HG02981 (cell line): Measurements from ENCODE around the gene C3orf70.

ENCODE experiments used
- ATAC-seq: cut with Tn5 transposase; IDR thresholded peaks from one replicate; pipeline ENCODE4 v1.9.1; 2021; ENCODE audit warnings: mild to moderate bottlenecking, moderate library complexity; ENCODE audit not compliant: unreplicated experiment

Gene C3orf70

DNA sequence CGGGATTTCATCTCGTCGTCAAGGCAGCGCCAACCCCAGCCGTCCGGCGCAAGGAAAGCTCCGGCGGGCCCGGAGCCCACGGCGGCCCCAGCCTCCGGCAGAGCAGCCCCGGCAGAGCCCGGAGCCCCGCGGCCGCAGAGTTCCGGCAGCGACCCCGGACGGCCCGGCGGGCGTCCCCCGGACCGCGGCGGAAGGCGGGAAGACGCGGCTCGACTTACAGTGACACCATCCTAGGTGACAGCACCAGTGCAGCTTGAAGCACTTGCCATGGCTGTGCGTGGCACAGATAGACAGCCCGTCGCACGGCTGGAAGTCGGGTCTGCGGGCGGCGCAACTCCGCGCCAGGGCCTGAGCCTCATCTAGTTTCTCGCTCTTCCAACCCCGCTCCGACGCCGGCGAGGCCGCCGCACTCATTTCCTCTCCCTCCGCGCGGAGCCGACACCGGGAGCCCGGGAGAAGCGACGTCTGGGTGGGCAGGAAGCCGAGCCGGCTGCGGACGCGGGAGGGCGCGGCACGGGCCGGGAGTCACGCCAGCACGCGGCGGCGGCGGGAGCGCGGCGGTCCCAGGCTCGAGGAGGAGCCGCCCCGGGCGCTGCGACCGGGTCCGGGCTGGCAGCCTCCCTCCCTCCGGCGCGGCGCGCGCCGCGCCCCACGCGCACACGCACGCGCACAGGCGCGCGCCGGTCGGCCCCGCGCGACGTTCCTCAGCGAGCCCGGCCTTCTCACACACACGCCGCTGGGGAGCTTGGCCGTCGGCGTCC, at the start of gene C3orf70:
Gene C3orf70 (minus strand): TSS at position 651 of the 761 bp plus-strand sequence. CDS start 237 bp downstream, at position 414.
- ATAC-seq = peak; percentile 51

DNA sequence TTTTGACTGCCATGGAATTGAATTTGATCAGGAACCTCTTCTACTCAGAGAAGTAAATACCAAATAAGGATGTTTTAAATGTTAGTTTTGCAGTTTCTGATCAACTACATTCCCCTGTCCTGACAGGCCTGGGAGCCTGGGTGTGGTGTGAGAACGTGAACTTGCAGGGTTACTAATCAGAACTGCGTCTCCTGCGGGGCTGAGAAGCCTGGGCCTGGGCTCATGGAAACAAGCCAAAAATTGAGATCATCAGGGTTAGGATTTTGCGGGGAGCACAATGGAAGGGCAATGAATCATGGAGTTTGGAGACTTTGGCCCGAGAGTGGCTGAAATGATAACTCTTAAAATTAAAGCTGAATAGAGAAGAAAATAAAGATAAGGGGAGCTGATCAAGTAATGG, 47.8 kb upstream of the C3orf70 start:
- ATAC-seq = no peak

DNA sequence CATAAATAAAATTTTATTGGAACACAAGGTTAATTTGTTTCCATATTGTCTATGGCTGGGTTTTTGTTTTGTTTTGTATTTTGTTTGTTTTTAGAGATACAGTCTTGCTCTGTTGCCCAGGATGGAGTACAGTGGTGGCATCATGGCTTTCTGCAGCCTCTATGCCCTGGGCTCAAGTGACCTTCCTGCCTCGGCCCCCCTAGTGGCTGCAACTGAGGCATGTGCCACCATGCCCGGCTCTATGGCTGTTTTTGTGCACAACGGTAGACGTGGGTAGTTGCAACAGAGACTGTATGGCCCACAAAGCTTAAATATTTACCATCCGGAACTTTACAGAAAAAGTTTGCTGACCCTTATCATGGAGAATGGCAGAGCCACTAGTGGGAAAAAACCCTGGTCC, 46.8 kb upstream of the C3orf70 start:
- ATAC-seq = no peak

GRCh38 chr3:185199206-185199605, 46.3 kb upstream of the C3orf70 start:
- ATAC-seq = no peak

- ATAC-seq = no peak
These were observed 44.2 kb upstream of the C3orf70 start for GRCh38 chr3:185197068-185197467.

GRCh38 chr3:185195652-185196051, 42.8 kb upstream of the C3orf70 start:
- no peak for ATAC-seq

- no peak for ATAC-seq
These were observed 36.0 kb upstream of the C3orf70 start for GRCh38 chr3:185188816-185189215.

DNA sequence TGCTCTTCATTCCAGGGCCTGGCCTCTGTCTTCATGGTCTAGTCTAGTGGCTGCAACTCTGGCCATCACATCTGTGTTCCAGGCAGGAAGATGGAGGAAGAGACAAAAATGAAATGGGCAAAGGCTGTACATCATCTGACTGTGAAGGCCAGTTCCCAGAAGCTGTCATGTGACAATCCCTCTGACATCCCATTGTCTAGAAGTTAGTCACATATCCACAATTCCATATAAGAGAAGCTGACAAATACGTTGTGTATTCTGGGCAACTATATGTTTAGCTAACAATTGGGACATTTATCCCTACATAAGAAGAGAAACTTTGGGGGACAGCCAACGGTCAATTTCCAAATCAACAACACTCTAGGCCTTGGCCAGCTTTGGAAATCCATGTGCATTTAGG, 34.5 kb upstream of the C3orf70 start:
- no peak for ATAC-seq

GRCh38 chr3:185176750-185177359, 24.0 kb upstream of the C3orf70 start:
- no peak for ATAC-seq

GRCh38 chr3:185175370-185175987, 22.6 kb upstream of the C3orf70 start:
- peak; percentile 75 for ATAC-seq

- ATAC-seq = no peak
These were observed 19.5 kb upstream of the C3orf70 start for GRCh38 chr3:185172086-185173049.

DNA sequence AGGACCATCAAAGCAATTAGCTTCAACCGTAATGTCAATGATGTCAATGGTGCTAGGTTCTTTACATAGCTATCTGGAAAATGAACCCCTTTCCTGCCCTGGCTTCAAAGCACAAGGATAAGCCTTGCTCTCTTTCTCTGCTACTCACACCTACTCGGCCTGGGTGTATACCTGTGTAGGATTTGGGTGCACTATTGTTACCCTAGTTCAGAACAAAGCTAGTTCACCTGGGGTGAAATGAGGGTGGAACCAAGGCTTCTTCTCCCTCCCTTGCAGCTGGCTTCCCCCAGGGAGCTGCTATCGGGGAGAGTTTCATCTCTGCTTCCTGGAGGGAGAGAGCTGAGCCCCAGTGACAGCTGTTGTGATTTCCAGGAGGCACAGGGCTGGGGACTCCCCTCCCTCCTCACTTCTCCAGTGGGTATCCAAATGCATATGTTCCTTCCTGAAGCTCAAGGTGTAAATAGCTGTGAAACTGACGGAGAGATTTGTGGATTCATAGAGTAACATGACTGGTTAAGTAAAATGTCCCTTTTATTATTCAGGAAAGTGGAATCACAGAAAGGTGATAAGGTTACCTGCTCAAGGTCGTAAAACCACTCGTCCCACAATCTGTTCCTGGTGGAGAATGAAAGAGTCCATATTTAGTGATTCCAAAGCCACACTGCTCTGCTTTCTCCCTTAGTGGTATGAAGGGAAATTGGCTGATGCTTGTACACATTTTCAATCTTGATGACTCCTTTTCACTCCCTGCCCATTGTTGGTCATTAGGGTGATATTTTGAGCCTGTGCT, 11.8 kb upstream of the C3orf70 start:
- ATAC-seq = no peak

DNA sequence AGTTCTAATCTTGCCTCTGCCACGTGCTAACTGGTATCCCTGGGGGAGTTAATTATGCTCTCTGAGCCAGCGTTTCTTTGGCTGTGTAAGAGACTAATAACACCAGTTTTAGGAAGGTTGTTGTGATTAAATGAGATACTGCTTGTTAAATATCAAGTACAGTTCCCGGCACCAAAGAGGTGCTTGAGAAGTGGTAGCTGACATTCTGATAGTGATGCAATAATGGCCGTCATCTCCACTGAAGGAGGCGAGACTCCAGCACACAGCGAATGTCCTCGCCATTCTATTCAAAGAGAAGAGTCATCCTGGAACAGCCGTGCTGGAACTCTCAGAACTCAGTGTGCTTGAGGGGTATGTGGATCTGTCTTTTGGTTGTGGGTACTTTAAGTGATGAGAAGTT, 9.8 kb upstream of the C3orf70 start:
- no peak for ATAC-seq

GRCh38 chr3:185161761-185162160, 8.9 kb upstream of the C3orf70 start:
- ATAC-seq = no peak

GRCh38 chr3:185157347-185157746, 4.5 kb upstream of the C3orf70 start:
- no peak for ATAC-seq

- no peak for ATAC-seq
These were observed 2.8 kb upstream of the C3orf70 start for GRCh38 chr3:185155678-185156077.

GRCh38 chr3:185153861-185154629, 1.2 kb upstream of the C3orf70 start:
- ATAC-seq = no peak

DNA sequence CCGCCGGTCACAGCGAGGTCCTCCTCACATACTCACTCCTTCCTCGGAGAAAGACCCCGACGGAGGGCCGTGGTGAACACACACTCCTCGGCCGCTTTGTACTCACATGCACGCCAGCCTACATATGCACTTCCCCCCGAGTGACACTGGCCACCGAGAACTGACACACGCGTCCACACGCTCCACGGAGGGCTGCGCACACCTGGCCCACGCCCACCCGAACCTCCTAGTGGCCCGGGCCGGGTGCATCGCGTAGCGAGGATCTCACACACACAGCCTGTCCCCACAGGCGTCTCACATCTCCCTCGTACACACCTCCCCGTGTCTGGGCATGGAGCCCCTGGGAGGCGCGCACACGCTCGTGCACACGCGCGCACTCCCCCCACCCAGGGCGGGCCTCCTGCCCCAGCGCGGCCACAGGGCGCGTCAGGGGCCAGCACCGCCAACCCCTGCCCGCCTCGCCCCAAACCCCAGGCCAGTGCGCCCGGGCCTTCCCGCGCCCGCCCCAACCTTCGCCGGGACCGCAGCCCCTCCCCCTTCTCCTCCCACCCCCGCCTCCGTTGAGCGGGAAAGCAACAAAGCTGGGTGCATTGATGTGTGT, 411 bp upstream of the C3orf70 start:
- no peak for ATAC-seq

DNA sequence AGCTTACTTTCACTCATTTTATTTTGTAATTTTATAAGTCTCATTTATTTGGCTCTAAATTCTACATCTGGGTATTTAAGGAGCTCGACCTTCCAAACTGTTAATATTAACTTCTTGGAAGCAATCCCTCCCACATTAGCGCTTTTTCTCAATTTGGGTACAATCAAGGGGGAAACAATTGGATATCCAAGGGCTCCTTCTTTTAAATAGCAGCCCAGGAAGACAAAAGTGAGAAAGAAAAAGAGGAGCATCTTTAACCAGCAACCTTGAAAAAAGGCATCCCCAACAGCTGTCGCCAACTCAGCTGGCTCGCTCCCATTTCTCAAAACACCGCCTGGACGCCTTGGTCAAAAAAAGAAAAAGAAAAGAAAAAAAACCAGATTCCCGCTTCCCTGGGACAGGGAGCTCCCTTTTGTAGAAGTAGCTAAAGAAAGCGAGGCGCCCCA, 873 bp downstream of the C3orf70 start:
- no peak for ATAC-seq
